Kidney epithelial cell (primary cell): ENCODE measurements around the gene KRTAP10-2. TPM values are rescaled to one million over a fixed set of nuclear protein-coding genes. Genes with fewer than 3 reads are reported as not detected.
"Not testable (repeated sequence)": the region's sequence is repeated elsewhere in the genome, so short reads cannot be mapped to it uniquely, and the experiment has no call there.

Experiments used
- DNase-seq: peaks from one replicate; pipeline ENCODE4 v3.0.0-alpha.2; 2010; ENCODE audit warnings: low read depth
- H3K27me3 ChIP-seq: 2 replicates; pipeline ENCODE4 v1.6.0; 2011; ENCODE audit warnings: low read length; ENCODE audit not compliant: control insufficient read depth, insufficient read depth
- H3K36me3 ChIP-seq: 2 replicates; pipeline ENCODE4 v1.5.1; 2011; ENCODE audit warnings: low read length; ENCODE audit not compliant: control insufficient read depth, insufficient read depth
- H3K4me3 ChIP-seq: 2 replicates; pipeline ENCODE4 v1.5.1; 2011; ENCODE audit warnings: low read depth, mild to moderate bottlenecking, control low read depth, low read length
- total RNA-seq: library from RNA; depleted of rRNA; stranded (reverse); fragments of >200 nt; gene quantifications from 2 replicates; pipeline ENCODE4 v1.2.3, GENCODE V29; 2015
- TF ChIP-seq, protein P1 (sequence below): IDR thresholded peaks from 2 replicates; pipeline ENCODE4 v1.5.1; 2011; ENCODE audit warnings: mild to moderate bottlenecking, moderate library complexity, low read length, control low read depth, inconsistent platforms; ENCODE audit not compliant: insufficient read depth, poor library complexity, severe bottlenecking

The KRTAP10-2 gene
- total RNA-seq, 1 donor from 2014 or later: not detected

DNA sequence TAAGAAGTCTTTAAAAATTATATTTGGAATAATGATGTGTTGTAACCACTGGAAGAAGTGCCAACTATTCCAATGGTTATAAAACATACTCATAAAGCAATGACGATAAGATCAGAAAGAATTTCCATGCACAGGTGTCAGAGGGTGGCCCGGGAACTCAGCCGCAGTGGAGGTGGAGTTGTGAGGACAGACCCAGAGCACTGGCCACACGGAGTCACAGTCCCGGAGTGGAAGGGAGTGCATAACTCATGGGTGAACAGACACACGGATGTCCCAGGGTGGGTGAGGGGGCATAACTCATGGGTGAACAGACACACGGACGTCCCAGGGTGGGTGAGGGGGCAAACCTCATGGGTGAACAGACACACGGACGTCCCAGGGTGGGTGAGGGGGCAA is 24.7 kb upstream of the KRTAP10-2 start:
- DNase-seq: no peak
- H3K27me3 ChIP-seq: no peaks in the 10 kb centered on the region
- TF ChIP-seq, protein P1, sequence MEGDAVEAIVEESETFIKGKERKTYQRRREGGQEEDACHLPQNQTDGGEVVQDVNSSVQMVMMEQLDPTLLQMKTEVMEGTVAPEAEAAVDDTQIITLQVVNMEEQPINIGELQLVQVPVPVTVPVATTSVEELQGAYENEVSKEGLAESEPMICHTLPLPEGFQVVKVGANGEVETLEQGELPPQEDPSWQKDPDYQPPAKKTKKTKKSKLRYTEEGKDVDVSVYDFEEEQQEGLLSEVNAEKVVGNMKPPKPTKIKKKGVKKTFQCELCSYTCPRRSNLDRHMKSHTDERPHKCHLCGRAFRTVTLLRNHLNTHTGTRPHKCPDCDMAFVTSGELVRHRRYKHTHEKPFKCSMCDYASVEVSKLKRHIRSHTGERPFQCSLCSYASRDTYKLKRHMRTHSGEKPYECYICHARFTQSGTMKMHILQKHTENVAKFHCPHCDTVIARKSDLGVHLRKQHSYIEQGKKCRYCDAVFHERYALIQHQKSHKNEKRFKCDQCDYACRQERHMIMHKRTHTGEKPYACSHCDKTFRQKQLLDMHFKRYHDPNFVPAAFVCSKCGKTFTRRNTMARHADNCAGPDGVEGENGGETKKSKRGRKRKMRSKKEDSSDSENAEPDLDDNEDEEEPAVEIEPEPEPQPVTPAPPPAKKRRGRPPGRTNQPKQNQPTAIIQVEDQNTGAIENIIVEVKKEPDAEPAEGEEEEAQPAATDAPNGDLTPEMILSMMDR: no peak
- H3K36me3 ChIP-seq: no peaks in the 10 kb centered on the region
- H3K4me3 ChIP-seq: no peak overlapping the region

DNA sequence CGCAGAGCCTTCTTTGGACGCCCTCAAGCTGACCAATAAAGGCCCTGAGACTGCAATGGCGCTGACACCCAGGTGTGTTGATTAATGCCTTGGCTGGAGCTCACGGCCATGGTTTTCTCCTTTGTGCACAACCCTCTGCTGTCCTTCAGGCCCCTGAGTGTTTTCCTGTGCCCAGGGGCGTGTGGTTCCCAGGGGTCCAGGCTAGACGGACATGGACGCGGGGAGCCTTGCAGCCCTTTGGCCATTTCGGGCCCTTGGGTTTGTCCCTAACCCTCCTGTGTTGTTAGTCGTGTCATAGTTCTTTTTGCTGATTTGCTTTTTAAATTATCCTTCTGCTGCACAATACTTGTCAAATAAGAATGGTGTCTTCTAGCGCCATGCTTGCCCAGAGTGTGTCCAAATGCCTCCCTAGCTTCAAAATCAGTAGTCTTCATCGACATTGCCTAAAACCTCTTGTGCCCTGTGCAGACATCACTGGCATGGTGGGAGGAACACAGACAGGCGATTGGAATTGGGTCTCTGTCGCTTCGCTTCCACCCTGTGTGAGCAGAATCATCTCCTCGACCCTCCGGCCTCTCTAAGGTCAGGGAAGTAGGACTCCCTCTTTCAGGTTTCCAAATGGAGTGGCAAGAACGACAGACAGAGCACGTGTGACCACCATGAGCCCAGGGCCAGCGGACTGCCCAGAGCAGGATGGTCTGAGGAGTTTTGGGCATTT is 24.2 kb upstream of the KRTAP10-2 start:
- TF ChIP-seq, protein P1: no peak
- Histone ChIP-seq H3K36me3 (no peaks in the 10 kb centered on the region), H3K4me3 (no peak overlapping the region), H3K27me3 (no peaks in the 10 kb centered on the region)
- no peak for DNase-seq

DNA sequence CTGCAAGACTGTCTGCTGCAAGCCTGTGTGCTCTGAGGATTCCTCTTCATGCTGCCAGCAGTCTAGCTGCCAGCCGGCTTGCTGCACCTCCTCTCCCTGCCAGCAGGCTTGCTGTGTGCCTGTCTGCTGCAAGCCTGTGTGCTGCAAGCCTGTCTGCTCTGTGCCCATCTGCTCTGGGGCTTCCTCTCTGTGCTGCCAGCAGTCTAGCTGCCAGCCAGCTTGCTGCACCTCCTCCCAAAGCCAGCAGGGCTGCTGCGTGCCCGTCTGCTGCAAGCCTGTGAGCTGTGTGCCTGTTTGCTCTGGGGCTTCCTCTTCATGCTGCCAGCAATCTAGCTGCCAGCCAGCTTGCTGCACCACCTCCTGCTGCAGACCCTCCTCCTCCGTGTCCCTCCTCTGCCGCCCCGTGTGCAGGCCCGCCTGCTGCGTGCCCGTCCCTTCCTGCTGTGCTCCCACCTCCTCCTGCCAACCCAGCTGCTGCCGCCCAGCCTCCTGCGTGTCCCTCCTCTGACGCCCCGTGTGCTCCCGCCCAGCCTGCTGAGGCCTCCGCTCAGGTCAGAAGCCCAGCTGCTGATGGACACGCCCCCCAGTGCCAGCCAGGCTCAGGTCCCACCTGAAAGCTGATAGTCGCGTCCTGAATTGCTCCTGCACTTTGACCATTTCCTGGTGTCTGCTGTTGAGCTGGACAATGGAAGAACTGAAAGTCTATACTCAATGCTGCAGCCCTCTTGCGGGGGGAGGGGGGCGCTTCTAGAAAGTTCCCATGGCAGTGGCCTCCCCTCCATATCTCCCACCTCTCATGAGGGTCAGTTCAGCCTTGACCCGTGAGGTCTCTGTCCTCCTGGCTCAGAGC is 23.4 kb upstream of the KRTAP10-2 start:
- H3K4me3 ChIP-seq: no peak overlapping the region
- no peaks in the 10 kb centered on the region for H3K36me3 ChIP-seq
- no peak for DNase-seq
- no peaks in the 10 kb centered on the region for H3K27me3 ChIP-seq
- TF ChIP-seq, protein P1: no peak

DNA sequence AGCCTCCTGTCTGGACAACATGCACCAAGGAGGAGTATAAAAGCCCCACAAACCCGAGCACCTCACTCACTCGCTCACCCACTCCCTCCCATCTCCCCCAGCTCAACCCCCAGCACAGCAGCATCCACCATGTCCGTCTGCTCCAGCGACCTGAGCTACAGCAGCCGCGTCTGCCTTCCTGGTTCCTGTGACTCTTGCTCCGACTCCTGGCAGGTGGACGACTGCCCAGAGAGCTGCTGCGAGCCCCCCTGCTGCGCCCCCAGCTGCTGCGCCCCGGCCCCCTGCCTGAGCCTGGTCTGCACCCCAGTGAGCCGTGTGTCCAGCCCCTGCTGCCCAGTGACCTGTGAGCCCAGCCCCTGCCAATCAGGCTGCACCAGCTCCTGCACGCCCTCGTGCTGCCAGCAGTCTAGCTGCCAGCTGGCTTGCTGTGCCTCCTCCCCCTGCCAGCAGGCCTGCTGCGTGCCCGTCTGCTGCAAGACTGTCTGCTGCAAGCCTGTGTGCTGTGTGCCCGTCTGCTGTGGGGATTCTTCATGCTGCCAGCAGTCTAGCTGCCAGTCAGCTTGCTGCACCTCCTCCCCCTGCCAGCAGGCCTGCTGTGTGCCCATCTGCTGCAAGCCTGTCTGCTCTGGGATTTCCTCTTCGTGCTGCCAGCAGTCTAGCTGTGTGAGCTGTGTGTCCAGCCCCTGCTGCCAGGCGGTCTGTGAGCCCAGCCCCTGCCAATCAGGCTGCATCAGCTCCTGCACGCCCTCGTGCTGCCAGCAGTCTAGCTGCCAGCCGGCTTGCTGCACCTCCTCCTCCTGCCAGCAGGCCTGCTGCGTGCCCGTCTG is 22.5 kb upstream of the KRTAP10-2 start, which contains the start of gene KRTAP10-4:
TSS of gene KRTAP10-4 (plus strand) at position 100 of the 827 bp plus-strand sequence. CDS start at position 130, 30 bp downstream.
- H3K27me3 ChIP-seq, H3K36me3 ChIP-seq, DNase-seq, H3K4me3 ChIP-seq: not testable (repeated sequence)

DNA sequence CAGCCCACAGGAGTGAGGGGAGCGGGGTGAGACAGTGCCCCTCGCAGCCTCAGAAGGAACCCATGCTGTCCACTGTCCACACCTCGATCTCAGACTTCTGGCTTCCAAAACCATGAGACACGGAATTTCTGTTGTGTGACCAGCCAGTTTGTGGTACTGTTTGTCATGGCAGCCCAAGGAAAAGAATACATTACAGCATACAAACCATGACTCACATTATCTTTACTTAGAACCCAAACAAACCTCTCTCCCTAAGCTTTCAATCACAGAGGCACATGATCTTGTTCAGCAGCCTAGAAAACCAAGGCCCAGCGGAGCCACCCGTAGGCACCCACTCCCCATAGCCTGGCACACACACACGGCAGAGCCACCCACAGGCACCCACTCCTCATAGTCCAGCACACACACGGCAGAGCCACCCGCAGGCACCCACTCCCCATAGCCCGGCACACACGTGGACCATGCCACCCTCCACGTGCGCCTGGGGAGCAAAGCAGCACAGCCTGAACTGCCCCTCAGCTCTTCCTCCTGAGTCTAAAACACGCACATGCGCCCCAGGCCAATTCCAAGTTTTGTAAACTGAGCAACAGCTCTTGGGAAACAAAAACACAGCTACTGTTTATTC is 21.8 kb upstream of the KRTAP10-2 start:
- H3K4me3 ChIP-seq: no peak overlapping the region
- TF ChIP-seq, protein P1: no peak
- DNase-seq: no peak

More for the DNA sequence above, 21.8 kb upstream of the KRTAP10-2 start:
- no peaks in the 10 kb centered on the region for H3K36me3 ChIP-seq
- H3K27me3 ChIP-seq: no peaks in the 10 kb centered on the region
